Measurements from ENCODE around the gene BMP7.

BMP7 gene

DNA sequence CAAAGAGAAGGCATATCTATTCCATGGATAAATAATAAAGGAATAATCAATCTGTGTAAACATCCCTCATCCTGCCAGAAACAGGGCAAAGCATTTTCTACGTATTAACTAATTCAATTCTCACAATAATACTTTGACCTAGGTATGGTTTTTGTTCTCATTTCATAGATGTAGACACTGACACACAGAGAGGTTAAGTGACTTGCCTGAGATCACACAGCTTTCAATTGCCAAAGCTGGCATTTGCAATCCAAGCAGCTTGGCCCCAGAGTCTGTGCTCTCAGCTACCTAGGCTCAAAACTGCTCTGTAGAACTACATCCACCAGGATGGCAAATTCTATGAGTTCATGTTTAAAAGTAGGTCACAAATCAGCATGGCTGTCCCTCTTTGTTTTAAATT, 124.9 kb downstream of the BMP7 start:
- no peak for FAIRE-seq

GRCh38 chr20:57140416-57140965, 126.0 kb downstream of the BMP7 start:
- FAIRE-seq, result no peak

DNA sequence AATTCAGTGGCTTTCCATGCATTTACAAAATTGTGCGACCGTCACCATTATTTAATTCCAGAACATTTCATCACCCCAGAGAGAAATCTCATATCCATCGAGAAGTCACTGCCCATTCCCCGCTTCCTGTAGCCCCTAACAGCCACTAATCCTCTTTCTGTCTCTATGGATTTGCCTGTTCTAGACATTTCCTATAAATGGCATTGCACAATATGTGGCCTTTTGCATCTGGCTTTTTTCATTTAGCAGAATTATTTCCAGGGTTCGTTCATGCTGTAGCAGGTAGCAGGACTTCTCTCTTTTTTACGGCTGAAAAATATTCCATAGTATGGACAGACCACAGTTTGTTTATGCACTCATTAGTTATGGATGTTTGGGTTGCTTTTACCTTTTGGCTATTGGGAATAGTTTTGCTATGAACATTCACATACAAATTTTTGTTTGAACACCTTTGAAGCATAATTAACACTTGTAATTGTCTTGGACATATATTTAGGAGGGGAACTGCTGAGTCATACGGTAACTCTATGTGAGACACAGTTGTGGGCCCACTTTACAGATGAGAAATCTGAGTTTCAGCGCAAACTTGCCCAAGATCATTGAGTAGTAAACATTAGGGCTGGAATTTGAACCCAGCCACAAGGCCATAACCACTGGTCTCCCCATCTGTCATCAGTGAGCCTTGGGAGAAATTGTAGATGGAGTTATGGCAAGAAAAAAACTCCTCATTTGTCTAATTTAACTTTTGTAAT, 126.9 kb downstream of the BMP7 start:
- no peak for FAIRE-seq

- no peak for FAIRE-seq
Measured at GRCh38 chr20:57138198-57138995, 128.0 kb downstream of the BMP7 start.

GRCh38 chr20:57137676-57138075, 128.8 kb downstream of the BMP7 start:
- no peak for FAIRE-seq

DNA sequence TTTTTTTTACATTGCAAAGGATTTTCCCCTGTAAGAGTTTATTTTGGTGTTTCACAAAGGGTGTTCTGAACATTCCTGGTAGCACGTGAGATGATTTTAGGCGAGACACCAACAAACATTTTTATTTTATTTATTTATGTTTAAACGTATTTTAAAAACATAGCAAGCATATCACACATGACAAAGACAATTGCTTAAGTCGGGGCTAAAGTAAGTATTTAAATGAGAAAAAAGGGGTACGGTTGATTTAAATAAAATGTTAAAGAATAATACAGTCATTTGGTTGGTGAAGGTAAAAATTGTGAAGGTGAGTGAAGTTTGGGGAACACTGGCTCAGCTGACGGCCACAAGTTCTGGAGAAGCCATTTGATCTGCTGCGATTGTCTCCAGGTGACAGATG, 129.7 kb downstream of the BMP7 start:
- no peak for FAIRE-seq

DNA sequence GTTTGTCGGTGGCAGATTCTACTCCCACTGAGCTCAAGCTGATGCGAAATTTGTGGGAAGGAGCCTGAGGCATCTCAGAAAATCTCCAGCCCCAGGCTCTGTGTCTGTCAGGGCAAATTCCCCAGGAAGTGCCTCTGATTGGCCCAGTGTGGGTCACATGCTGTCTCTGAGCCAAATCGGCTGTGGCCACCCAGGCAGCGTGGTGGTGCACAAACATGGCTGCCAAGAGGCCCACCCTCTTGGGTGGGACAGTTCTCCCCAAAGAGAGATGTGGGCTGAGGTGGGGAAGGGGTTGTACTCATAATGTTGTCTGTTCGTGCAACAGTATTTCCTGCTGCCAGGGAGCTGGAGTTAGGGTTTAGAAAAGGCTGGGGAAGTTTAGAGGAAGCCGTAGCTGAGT, 130.6 kb downstream of the BMP7 start:
- FAIRE-seq, result no peak

DNA sequence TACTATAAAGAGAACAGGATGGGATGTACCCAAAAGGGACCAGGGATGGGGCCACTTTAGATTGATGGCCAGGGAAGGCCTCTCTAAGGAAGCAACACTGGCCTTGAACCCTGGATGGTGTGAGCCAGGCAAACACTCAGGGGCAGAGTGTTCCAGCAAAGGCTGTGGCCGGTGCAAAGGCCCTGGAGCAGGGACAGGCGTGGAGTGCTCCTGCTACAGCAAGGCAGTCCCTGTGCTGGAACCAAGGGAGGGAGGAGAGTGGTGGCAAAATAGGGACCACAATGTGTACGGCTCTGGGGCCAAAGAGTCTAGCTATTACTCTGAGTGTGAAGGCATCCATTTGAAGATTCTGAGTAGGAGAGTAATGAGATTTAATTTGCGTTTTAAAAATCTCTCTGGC, 131.6 kb downstream of the BMP7 start:
- FAIRE-seq, result no peak

- no peak for FAIRE-seq
Measured at GRCh38 chr20:57133926-57134650, 132.4 kb downstream of the BMP7 start.

DNA sequence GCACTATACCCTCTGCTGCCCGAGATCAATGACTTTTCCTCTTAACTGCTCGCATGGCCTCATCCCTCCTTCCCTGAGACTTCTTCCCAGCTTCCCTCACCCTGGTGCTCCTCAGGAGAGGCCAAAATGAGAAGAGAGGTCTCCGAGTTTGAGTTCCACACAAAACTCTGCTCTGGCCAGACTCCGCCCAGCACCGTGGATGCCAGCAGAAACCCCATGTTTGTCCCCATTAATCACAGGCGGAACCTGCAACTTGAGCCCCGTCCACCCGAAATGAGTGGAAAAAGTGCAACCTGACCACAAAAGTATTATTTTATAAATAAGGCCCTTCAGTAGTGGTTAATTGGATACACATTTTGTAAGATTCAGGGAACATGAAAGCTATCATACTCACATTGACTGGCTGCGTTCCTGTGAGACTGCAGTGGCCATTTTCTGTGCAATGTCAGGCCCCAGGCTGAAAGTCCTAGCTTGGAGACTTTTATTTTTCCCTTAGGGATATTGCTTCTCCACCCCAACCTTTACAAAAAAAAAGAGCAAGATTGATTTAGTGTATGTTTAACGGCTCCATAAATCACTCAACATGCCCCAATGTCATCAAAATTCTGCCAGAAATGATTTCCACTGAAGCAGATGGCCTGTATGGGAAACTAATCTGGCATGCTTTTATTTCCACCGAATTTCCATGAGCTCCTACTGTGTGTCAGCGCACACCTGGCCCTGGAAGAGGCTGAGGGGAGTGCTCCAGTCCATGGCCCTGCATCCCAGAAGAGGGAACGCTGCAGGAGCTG, 134.6 kb downstream of the BMP7 start:
- no peak for FAIRE-seq

- no peak for FAIRE-seq
Measured at GRCh38 chr20:57131077-57131476, 135.4 kb downstream of the BMP7 start.

DNA sequence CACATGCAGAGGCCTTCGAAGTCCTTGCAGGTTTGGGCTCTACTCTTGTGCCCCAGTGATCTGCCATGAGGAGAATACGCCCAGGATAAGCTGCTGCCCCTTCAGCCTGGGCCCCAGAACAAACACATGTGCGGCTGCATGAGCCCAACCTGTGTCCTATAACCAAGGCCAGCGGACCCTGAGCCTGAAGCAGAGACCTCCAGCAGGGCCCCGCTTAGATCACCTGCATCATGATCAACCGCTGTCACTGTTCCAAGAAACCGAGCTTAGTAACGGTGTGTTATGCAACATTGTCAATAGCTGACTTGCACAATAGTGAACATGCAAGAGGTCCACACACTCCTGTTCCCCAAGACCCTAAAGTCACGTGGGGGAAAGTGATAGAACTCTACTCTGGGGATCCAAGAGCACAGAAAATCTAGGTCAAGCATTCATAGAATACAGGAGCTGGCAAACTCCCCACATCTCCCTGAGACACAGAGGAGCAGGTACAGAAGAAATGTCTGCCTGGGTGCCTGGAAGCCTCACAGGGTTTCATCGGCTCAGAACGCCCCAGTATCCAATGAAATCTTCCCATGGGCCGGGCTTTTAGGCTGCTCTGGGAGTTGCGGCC, 136.2 kb downstream of the BMP7 start:
- FAIRE-seq, result no peak

- no peak for FAIRE-seq
Measured at GRCh38 chr20:57129303-57129702, 137.1 kb downstream of the BMP7 start.

DNA sequence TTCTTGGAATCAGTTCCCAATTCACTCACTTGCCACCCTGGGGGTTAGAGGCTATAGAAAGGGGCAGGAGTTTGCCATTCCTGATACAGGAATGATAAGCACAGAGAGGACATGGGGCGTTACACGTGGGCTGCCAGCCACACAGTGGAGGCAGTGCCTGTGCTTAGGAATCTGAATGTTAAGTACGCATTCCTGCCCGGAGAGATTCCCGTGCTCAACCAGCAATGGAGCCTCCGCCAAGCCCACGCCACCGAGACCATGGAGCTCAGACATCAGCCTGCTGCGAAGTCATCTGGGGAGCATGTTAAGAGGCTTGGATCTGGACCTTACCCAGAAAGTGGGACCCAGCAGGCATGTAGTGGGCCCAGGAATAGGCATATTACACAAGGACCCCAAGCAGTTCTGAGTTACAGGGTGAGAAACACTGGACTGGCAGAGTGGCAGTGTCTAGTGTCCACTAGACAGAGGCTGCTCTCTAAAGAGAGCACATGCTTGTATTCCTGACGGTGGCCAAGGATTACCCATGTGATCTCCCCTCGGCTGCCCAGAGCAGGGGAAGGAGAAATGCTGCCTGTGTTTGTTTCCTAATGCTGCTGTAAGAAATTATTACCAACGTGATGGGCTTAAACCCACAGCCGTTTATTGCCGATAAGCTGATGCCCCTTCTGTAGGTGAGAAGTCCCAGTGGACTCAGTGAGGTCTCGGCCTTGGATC, 138.2 kb downstream of the BMP7 start:
- no peak for FAIRE-seq

- no peak for FAIRE-seq
Measured at GRCh38 chr20:57126481-57127092, 139.9 kb downstream of the BMP7 start.

DNA sequence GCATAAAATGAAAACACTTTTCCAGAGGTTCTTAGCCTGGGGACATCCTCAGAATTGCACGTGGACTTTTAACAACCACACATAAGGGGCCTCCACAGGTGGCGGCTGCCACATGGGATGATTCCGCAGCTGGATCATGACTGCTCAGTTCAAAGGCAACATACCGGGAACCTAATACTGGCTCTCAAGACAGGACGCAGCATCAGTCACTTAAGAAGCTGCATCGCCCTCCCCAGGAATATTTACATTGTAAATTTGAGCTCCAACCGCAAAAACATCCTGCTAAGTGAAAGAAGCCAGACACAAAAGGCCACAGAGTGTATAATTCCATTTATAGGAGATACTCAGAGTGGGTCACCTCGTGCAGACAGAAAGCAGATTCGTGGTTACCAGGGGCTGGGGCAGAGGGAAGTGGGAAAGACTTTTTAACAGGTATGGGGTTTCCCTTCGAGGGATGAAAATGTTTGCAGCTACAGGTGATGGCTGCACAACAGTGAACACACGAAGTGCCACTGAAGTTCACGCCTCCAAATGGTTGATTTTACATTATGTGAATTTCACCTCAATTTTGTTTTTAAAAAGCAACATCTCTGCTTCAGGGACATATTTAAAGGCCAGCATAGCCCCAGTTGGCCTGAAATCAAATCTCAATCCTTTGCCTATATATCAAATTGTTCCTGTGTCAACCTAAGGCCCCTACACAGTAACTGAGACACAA, 141.5 kb downstream of the BMP7 start:
- FAIRE-seq, result no peak

- FAIRE-seq, result no peak
Measured at GRCh38 chr20:57124366-57124765, 142.1 kb downstream of the BMP7 start.

DNA sequence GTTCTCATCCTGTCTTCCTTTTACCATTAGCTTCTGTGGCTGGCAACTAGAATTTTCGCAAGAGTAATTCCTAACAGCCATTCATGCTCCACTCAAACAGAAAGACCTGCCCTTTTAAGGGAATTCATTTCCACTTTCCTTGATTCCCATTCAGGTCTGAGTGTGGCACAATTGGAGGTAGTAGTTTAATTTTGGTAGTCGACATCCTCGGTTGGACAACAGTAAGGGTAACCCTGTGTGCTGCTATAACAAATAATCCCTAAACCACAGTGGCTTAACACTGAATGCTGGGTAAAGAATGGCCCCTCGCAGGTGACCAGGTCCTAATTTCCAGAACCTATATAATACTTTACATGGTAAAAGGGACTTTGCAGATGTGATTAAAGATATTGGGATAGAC, 142.9 kb downstream of the BMP7 start:
- FAIRE-seq, result no peak

DNA sequence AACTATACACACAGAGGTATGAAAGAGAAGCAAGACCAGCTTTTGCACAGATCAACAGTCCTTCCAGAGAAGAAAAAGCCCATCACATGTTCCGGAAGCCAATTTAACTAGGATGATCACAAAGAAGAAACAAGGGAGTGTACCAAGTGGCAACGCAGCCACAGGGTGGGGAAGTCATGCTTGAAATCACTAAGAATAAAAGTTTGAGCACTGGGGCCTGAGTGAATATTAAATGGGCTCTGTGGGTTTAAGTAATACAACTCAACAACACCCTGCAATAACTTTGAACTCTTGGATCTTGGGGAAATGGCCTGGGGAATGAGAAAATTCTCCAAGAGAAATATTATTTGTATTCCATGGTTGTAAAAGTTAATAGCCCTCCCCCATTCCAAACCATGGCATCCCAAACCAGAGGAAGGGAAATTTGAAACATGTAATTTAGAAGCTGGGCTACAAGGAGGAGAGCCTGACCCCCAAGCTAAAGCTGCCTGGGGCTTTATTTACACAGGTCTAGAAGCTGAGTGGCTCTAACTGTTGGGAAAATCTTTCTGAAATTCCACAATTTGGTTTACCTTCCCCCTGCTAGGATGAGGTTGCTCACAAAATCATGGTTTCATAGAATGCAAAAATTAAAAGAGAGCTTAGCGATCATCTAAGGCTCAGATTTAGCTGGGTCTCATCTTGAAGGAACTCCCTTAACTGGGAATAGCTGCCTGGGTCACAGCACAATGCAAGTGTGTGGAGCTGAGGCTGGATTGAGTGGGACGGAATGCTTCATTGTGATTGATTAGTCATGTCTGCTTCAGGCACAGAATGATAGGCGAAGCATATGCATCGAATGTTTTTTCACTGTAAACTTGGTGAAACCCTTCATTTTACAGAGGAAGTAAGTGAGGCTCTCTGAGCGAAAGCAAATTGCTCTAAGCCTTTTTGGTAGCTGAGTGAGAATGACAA, 143.6 kb downstream of the BMP7 start:
- no peak for FAIRE-seq
